GM18502 (cell line): Measurements from ENCODE around the gene ANKFN1.

ENCODE experiments used
- ATAC-seq: cut with Tn5 transposase; IDR thresholded peaks from one replicate; pipeline ENCODE4 v1.9.1; 2021; ENCODE audit warnings: mild to moderate bottlenecking; ENCODE audit not compliant: unreplicated experiment, poor library complexity

The ANKFN1 gene

GRCh38 chr17:56425483-56425882 lies 272.2 kb downstream of the ANKFN1 start:
- ATAC-seq: no peak

- ATAC-seq: no peak
These were observed 273.6 kb downstream of the ANKFN1 start for GRCh38 chr17:56426901-56427300.

GRCh38 chr17:56431736-56432135 lies 278.5 kb downstream of the ANKFN1 start:
- no peak for ATAC-seq

- no peak for ATAC-seq
These were observed 279.2 kb downstream of the ANKFN1 start for GRCh38 chr17:56432443-56432842.

GRCh38 chr17:56434610-56435009 lies 281.3 kb downstream of the ANKFN1 start:
- no peak for ATAC-seq

- ATAC-seq: no peak
These were observed 282.9 kb downstream of the ANKFN1 start for GRCh38 chr17:56436142-56436541.

- no peak for ATAC-seq
These were observed 287.1 kb downstream of the ANKFN1 start for GRCh38 chr17:56440419-56440818.

- ATAC-seq: no peak
These were observed 288.0 kb downstream of the ANKFN1 start for GRCh38 chr17:56441308-56441707.

- ATAC-seq: no peak
These were observed 292.6 kb downstream of the ANKFN1 start for GRCh38 chr17:56445692-56446411.

- ATAC-seq: no peak
These were observed 293.9 kb downstream of the ANKFN1 start for GRCh38 chr17:56447171-56447570.

- ATAC-seq: no peak
These were observed 295.1 kb downstream of the ANKFN1 start for GRCh38 chr17:56448371-56448770.

GRCh38 chr17:56449176-56449575 lies 295.9 kb downstream of the ANKFN1 start:
- ATAC-seq: no peak

GRCh38 chr17:56451629-56452028 lies 298.4 kb downstream of the ANKFN1 start:
- ATAC-seq: no peak

- no peak for ATAC-seq
These were observed 299.2 kb downstream of the ANKFN1 start for GRCh38 chr17:56452461-56452860.

- no peak for ATAC-seq
These were observed 304.2 kb downstream of the ANKFN1 start for GRCh38 chr17:56457501-56457900.

GRCh38 chr17:56465886-56466285 lies 312.6 kb downstream of the ANKFN1 start:
- ATAC-seq: no peak

GRCh38 chr17:56468840-56469239 lies 315.6 kb downstream of the ANKFN1 start:
- ATAC-seq: no peak

GRCh38 chr17:56471696-56472095 lies 318.4 kb downstream of the ANKFN1 start:
- ATAC-seq: no peak

- no peak for ATAC-seq
These were observed 321.8 kb downstream of the ANKFN1 start for GRCh38 chr17:56475116-56475515.

GRCh38 chr17:56478836-56479447 lies 325.7 kb downstream of the ANKFN1 start:
- peak; percentile 48 for ATAC-seq

GRCh38 chr17:56480501-56480900 lies 327.2 kb downstream of the ANKFN1 start:
- ATAC-seq: no peak

- ATAC-seq: no peak
These were observed 328.4 kb downstream of the ANKFN1 start for GRCh38 chr17:56481659-56482058.
